ENCODE data around the gene WNT7B. TPM values are rescaled to one million over a fixed set of nuclear protein-coding genes. Genes with fewer than 3 reads are reported as not detected.

Gene WNT7B
- total and polyA plus RNA-seq, 2 of the 8 experiments (the other 6 are each of a cell fraction or from before 2014, with no cell fraction given): 0.14 to 0.24 TPM

DNA sequence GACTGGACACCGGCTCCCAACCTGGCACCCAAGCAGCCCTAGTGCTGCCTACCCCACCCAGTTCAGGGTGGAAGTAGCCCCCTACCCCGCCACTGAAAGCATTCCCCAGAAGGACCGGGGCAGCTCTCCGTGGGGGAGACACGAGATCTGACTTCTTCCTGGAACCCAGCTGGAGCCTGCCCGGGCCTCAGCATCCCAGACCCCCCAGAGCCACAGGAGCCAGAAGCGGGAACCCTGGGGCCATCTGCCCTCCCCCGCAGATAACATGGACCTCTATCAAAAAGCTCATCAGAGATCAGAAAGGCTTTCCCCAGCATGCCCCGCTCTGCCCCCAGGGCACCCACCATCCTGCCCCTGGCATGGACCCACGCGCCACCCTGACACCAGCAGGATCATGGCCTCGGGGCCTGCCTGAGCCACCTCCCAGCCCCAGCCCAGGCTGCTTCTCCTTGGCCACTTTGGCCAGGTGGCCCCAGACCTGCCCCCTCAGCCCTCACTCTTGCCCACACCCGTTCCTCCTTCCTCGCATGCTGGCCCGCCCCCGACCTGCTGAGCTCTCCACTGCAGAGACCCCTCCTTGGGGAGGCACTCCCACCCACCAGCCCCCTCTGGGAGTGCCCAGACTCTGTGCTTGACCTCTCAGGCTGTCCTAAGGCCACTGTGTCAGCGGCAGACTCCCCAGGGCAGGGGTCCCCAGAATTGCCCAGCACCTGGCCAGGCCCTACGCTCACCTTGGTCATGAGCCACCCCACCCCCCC is 17.1 kb downstream of the WNT7B start:
- Histone ChIP-seq H3K4me3 (ENCODE audit: extremely low read depth in 1 of 4, insufficient read depth in 2 of 4, low read depth in 3 of 4, low read length in 4 of 4) (no peak overlapping the region), H2AFZ (ENCODE audit: low read length) (no peak overlapping the region), H4K5ac (ENCODE audit: insufficient read length, low read depth, low read length) (no peak overlapping the region), H3K4me2 (ENCODE audit: insufficient read depth in 1 of 2, low read depth in 2 of 2, low read length in 2 of 2) (no peak overlapping the region), H3K79me1 (ENCODE audit: low read depth, low read length) (no peaks in the 10 kb centered on the region), H3K27ac (ENCODE audit: low read depth, low read length) (no peak overlapping the region), H2AK5ac (ENCODE audit: low read depth, low read length) (no peak overlapping the region), H4K20me1 (replicated peaks in 1 of 2; ENCODE audit: control insufficient read depth in 1 of 2, insufficient read depth in 2 of 2, low read length in 2 of 2) (peaks cover 0 to 2% of the 10 kb centered on the region in 2 experiments), H2BK12ac (ENCODE audit: low read depth, low read length) (no peak overlapping the region), H3K23me2 (ENCODE audit: low read depth, low read length) (no peaks in the 10 kb centered on the region), H2BK120ac (replicated peaks; ENCODE audit: low read depth, low read length) (no peak overlapping the region), H3K4ac (replicated peaks; ENCODE audit: insufficient read length, low read depth, low read length) (no peak overlapping the region), H3K4me1 (replicated peaks in 1 of 4; ENCODE audit: control insufficient read depth in 3 of 4, insufficient read depth in 4 of 4, low read length in 3 of 4) (peaks cover 0 to 8% (median 3%) of the 10 kb centered on the region in 4 experiments; a peak in 5 of 7 replicates), H3K36me3 (ENCODE audit: control insufficient read depth in 2 of 4, insufficient read depth in 4 of 4, low read length in 3 of 4) (no peaks in the 10 kb centered on the region), H3K18ac (ENCODE audit: extremely low read depth, low read length) (no peak overlapping the region), H3K14ac (ENCODE audit: insufficient read length) (no peak overlapping the region), H3K79me2 (ENCODE audit: control insufficient read depth in 1 of 2, insufficient read depth in 2 of 2, low read length in 2 of 2) (no peaks in the 10 kb centered on the region), H3K23ac (ENCODE audit: insufficient read length) (no peak overlapping the region), H4K91ac (replicated peaks; ENCODE audit: insufficient read length, low read length) (no peak overlapping the region), H2BK15ac (ENCODE audit: low read length) (no peak overlapping the region), H3K9me3 (ENCODE audit: insufficient read depth in 2 of 2, low read depth in 1 of 2, low read length in 1 of 2) (no peaks in the 10 kb centered on the region), H3K9ac (replicated peaks in 1 of 4; ENCODE audit: extremely low read depth in 1 of 4, low read depth in 3 of 4, low read length in 3 of 4) (no peak overlapping the region), H2BK5ac (ENCODE audit: low read depth, low read length) (no peak overlapping the region), H3K27me3 (replicated peaks in 1 of 4; ENCODE audit: control insufficient read depth in 3 of 4, extremely low read depth in 1 of 4, insufficient read depth in 3 of 4, low read length in 3 of 4) (no peaks in the 10 kb centered on the region; a peak in 1 of 7 replicates), H3K56ac (replicated peaks; ENCODE audit: insufficient read length, low read depth, low read length) (no peak overlapping the region), H4K8ac (ENCODE audit: extremely low read depth, insufficient read depth, low read length) (no peak overlapping the region), H2BK20ac (ENCODE audit: low read length) (no peak overlapping the region)
- TF ChIP-seq GABPA (IDR thresholded peaks at IDR 0.05; ENCODE audit: borderline replicate concordance, insufficient read depth, low read length): no peak
- ChIA-PET POLR2A (ENCODE audit: partially characterized antibody) (interaction anchor here (1.0 kb wide), 1 partner anchor 64 kb away, joined by 3 read pairs; no protein-coding TSS in a partner anchor), CTCF (ENCODE audit: partially characterized antibody) (interaction anchor here (0.8 to 1.6 kb wide), 8 partner anchors 8 to 114 kb away, joined by 3 to 8 read pairs (median 4); no protein-coding TSS in a partner anchor)
- DNase-seq (ENCODE audit: low read depth in 1 of 2, low spot score in 2 of 2) (no peak), FAIRE-seq (no peak)
- WGBS, 2 experiments (ENCODE audit: extremely low coverage in 1 of 2, insufficient coverage in 1 of 2, insufficient read length in 1 of 2, insufficient replicate concordance in 2 of 2, low coverage in 1 of 2, low lambda C conversion rate in 2 of 2, missing lambda C conversion rate in 1 of 2): 88% methylated on average over 16 of the region's 18 CpGs; no CpG with 5 or more reads in 1 of the 2 experiments
